ENCODE results near the gene ABLIM1.
A peak's percentile ranks its signal among the peaks of the same experiment; 100 is the strongest.

The ABLIM1 gene

GRCh38 chr10:114515298-114515914 lies 142.7 kb downstream of the ABLIM1 start:
- no peak for DNase-seq

- DNase-seq, result no peak
Measured at GRCh38 chr10:114513381-114513792, 144.7 kb downstream of the ABLIM1 start.

GRCh38 chr10:114511881-114512280 lies 146.2 kb downstream of the ABLIM1 start:
- no peak for DNase-seq

- DNase-seq, result no peak
Measured at GRCh38 chr10:114508376-114508775, 149.7 kb downstream of the ABLIM1 start.

- DNase-seq, result no peak
Measured at GRCh38 chr10:114507449-114507848, 150.6 kb downstream of the ABLIM1 start.

- DNase-seq, result no peak
Measured at GRCh38 chr10:114506871-114507385, 151.1 kb downstream of the ABLIM1 start.

- DNase-seq, result peak; percentile 78
Measured at GRCh38 chr10:114504769-114505579, 153.1 kb downstream of the ABLIM1 start.

GRCh38 chr10:114502074-114502473 lies 156.0 kb downstream of the ABLIM1 start:
- no peak for DNase-seq

GRCh38 chr10:114501650-114502049 lies 156.4 kb downstream of the ABLIM1 start:
- no peak for DNase-seq

GRCh38 chr10:114500643-114501042 lies 157.4 kb downstream of the ABLIM1 start:
- no peak for DNase-seq

- DNase-seq, result no peak
Measured at GRCh38 chr10:114499630-114500190, 158.4 kb downstream of the ABLIM1 start.

- no peak for DNase-seq
Measured at GRCh38 chr10:114499116-114499515, 159.0 kb downstream of the ABLIM1 start.

- no peak for DNase-seq
Measured at GRCh38 chr10:114498413-114499111, 159.5 kb downstream of the ABLIM1 start.

- DNase-seq, result no peak
Measured at GRCh38 chr10:114495303-114495702, 162.8 kb downstream of the ABLIM1 start.

- no peak for DNase-seq
Measured at GRCh38 chr10:114492351-114493037, 165.6 kb downstream of the ABLIM1 start.

GRCh38 chr10:114491933-114492332 lies 166.1 kb downstream of the ABLIM1 start:
- no peak for DNase-seq

- DNase-seq, result no peak
Measured at GRCh38 chr10:114491419-114491818, 166.7 kb downstream of the ABLIM1 start.

GRCh38 chr10:114489521-114490310 lies 168.4 kb downstream of the ABLIM1 start:
- no peak for DNase-seq

GRCh38 chr10:114487815-114488536 lies 170.1 kb downstream of the ABLIM1 start:
- no peak for DNase-seq

- no peak for DNase-seq
Measured at GRCh38 chr10:114486938-114487814, 170.9 kb downstream of the ABLIM1 start.
